ENCODE measurements around the gene KLK7. TPM values are rescaled to one million over a fixed set of nuclear protein-coding genes. Genes with fewer than 3 reads are reported as not detected.
A peak's percentile ranks its signal among the peaks of the same experiment; 100 is the strongest.

Gene KLK7
- total RNA-seq, 1 experiment from 2014 or later: 0.66 TPM

- TF ChIP-seq ARID4B (CRISPR knock-in tag; IDR thresholded peaks at IDR 0.05; ENCODE audit: borderline replicate concordance): 0 out of 2 replicates have a peak, but pooled peaks have one; percentile 68
- no peak for TF ChIP-seq OVOL2 (CRISPR knock-in tag; IDR thresholded peaks at IDR 0.05; ENCODE audit: borderline replicate concordance)
- TF ChIP-seq, protein P1, sequence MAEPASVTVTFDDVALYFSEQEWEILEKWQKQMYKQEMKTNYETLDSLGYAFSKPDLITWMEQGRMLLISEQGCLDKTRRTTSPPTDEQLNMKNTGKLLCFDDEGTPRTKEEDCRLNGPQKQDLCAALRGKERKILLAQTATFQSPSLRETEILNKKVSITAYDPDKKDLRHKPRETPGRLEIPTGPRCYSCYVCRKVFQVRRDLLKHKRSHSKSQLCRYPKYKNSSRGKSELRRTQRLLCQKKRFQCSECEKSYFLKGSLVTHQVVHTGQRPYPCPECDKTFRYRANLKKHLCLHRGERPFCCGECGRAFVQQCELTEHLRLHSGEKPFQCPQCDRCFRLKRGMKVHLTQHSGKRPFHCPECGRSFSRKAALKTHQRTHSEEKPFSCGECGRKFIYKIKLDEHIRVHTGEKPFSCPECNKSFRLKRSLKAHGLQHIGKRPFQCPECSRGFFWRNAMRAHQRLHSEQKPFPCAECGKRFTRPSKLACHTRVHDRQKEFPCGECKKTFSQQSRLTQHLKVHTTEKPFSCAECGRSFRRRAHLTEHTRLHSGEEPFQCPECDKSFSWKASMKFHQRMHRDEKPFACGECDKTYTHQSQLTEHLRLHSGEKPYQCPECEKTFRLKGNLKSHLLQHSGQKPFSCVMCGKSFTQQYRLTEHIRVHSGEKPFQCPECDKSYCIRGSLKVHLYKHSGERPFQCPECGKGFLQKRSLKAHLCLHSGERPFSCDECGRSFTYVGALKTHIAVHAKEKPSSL (CRISPR knock-in tag; conservative IDR thresholded peaks at IDR 0.05): no peak
- TF ChIP-seq ATF6 (CRISPR knock-in tag; IDR thresholded peaks at IDR 0.05): no peak
- TF ChIP-seq IRF1 (CRISPR knock-in tag; IDR thresholded peaks at IDR 0.05): no peak; the same call in 1 of the 2 replicates
- 0 out of 2 replicates have a peak, but pooled peaks have one; percentile 57 for TF ChIP-seq SMAD4 (CRISPR knock-in tag; IDR thresholded peaks at IDR 0.05)
- TF ChIP-seq NFYB (CRISPR knock-in tag; conservative IDR thresholded peaks at IDR 0.05; ENCODE audit: low read depth): no peak
- TF ChIP-seq, protein P2, sequence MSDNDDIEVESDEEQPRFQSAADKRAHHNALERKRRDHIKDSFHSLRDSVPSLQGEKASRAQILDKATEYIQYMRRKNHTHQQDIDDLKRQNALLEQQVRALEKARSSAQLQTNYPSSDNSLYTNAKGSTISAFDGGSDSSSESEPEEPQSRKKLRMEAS (CRISPR knock-in tag; IDR thresholded peaks at IDR 0.05): peak; percentile 89
- TF ChIP-seq RELA (CRISPR knock-in tag; IDR thresholded peaks at IDR 0.05; ENCODE audit: borderline replicate concordance): no peak
- no peak for TF ChIP-seq ZSCAN18 (CRISPR knock-in tag; IDR thresholded peaks at IDR 0.05)
- no peak for TF ChIP-seq ATF2 (CRISPR knock-in tag; IDR thresholded peaks at IDR 0.05; ENCODE audit: borderline replicate concordance, low read depth)
- TF ChIP-seq SOX15 (CRISPR knock-in tag; IDR thresholded peaks at IDR 0.05): no peak
- TF ChIP-seq JAZF1 (CRISPR knock-in tag; IDR thresholded peaks at IDR 0.05): no peak
- TF ChIP-seq ETV6 (CRISPR knock-in tag; IDR thresholded peaks at IDR 0.05): no peak
- no peak for TF ChIP-seq ZNF317 (CRISPR knock-in tag; IDR thresholded peaks at IDR 0.05; ENCODE audit: borderline replicate concordance, low read depth)
- no peak for TF ChIP-seq CREB1 (CRISPR knock-in tag; IDR thresholded peaks at IDR 0.05)
- TF ChIP-seq MLX (CRISPR knock-in tag; IDR thresholded peaks at IDR 0.05): no peak
- TF ChIP-seq FOXK1 (CRISPR knock-in tag; IDR thresholded peaks at IDR 0.05): 0 out of 2 replicates have a peak, but pooled peaks have one; percentile 29
- TF ChIP-seq GTF2I (CRISPR knock-in tag; conservative IDR thresholded peaks at IDR 0.05): no peak
- TF ChIP-seq ZNF138 (CRISPR knock-in tag; conservative IDR thresholded peaks at IDR 0.05): no peak
- TF ChIP-seq ATF1 (CRISPR knock-in tag; IDR thresholded peaks at IDR 0.05): no peak
- no peak for TF ChIP-seq ZNF263 (CRISPR knock-in tag; IDR thresholded peaks at IDR 0.05; ENCODE audit: low read depth)
- TF ChIP-seq, protein P3, sequence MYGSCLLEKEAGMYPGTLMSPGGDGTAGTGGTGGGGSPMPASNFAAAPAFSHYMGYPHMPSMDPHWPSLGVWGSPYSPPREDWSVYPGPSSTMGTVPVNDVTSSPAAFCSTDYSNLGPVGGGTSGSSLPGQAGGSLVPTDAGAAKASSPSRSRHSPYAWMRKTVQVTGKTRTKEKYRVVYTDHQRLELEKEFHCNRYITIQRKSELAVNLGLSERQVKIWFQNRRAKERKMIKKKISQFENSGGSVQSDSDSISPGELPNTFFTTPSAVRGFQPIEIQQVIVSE (CRISPR knock-in tag; IDR thresholded peaks at IDR 0.05; ENCODE audit: borderline replicate concordance): no peak
Observed at GRCh38 chr19:51016798-51017683, 33.3 kb upstream of the KLK7 start (continued).

Measured in WTC11 (cell line).